ENCODE results near the gene TMEM156. TPM values are rescaled to one million over a fixed set of nuclear protein-coding genes. Genes with fewer than 3 reads are reported as not detected.

The TMEM156 gene
- total and polyA plus RNA-seq, 2 of the 4 experiments (the other 2 are of a cell fraction): 0.53 to 0.54 TPM

GRCh38 chr4:38955957-38956356 is 76.3 kb downstream of the TMEM156 start:
- TF ChIP-seq NFE2L2 (IDR thresholded peaks at IDR 0.05; ENCODE audit: low read depth, low read length) (no peak), BHLHE40 (IDR thresholded peaks at IDR 0.05; ENCODE audit: low read depth, low read length) (no peak), CHD1 (IDR thresholded peaks at IDR 0.05; ENCODE audit: low read depth, low read length) (no peak), MAFK (IDR thresholded peaks at IDR 0.05; ENCODE audit: low read depth, low read length) (no peak), USF2 (IDR thresholded peaks at IDR 0.05; ENCODE audit: low read depth, low read length) (no peak), CEBPB (IDR thresholded peaks at IDR 0.05; ENCODE audit: low read depth, low read length) (peak; percentile 74), RCOR1 (IDR thresholded peaks at IDR 0.05; ENCODE audit: insufficient replicate concordance, low read length) (no peak)

More at GRCh38 chr4:38955957-38956356, 76.3 kb downstream of the TMEM156 start:
- DNase-seq: no peak
- Histone ChIP-seq H2BK120ac (ENCODE audit: low read depth, low read length) (peak overlapping the region; percentile 66), H2BK20ac (ENCODE audit: low read depth, low read length) (peak overlapping the region; percentile 84; the same call in 1 of the 2 replicates), H2AK9ac (replicated peaks; ENCODE audit: low read depth, low read length, poor library complexity) (no peak overlapping the region), H3K14ac (replicated peaks; ENCODE audit: low read depth, low read length) (no peak overlapping the region), H4K20me1 (ENCODE audit: insufficient read depth, low read length) (no peaks in the 10 kb centered on the region), H3K27me3 (ENCODE audit: control insufficient read depth, insufficient read depth, low read length) (no peaks in the 10 kb centered on the region), H3K9ac (ENCODE audit: low read depth, low read length) (no peak overlapping the region), H2AFZ (replicated peaks; ENCODE audit: low read length, poor library complexity) (no peak overlapping the region), H3K36me3 (ENCODE audit: control insufficient read depth, insufficient read depth, low read length) (no peaks in the 10 kb centered on the region), H3K9me3 (ENCODE audit: control insufficient read depth, insufficient read depth, low read length) (no peaks in the 10 kb centered on the region), H3K79me1 (ENCODE audit: low read depth in 1 of 2, low read length in 2 of 2) (no peaks in the 10 kb centered on the region), H3K56ac (ENCODE audit: extremely low read depth, insufficient read depth, low read length) (no peak overlapping the region), H3K4ac (ENCODE audit: low read depth, low read length) (peak overlapping the region; percentile 92; the same call in 1 of the 2 replicates), H3K4me1 (ENCODE audit: control insufficient read depth, insufficient read depth, low read length) (peaks cover 11% of the 10 kb centered on the region), H2AK5ac (ENCODE audit: low read depth, low read length) (peak overlapping the region; percentile 60), H3K23ac (ENCODE audit: low read depth, low read length) (no peak overlapping the region), H4K8ac (ENCODE audit: low read depth in 2 of 2, low read length in 2 of 2) (no peak overlapping the region; a peak in 1 of 4 replicates), H3K9me1 (ENCODE audit: insufficient read depth, low read length) (no peaks in the 10 kb centered on the region), H3K4me3 (ENCODE audit: insufficient read depth, low read depth, low read length) (no peak overlapping the region), H4K5ac (ENCODE audit: low read depth, low read length) (no peak overlapping the region), H2BK15ac (ENCODE audit: low read depth, low read length) (peak overlapping the region; percentile 38; the same call in 2 of the 3 replicates), H2BK5ac (ENCODE audit: low read depth, low read length, poor library complexity, severe bottlenecking) (no peak overlapping the region), H3K27ac (ENCODE audit: insufficient read depth, low read length) (no peak overlapping the region), H3K18ac (ENCODE audit: low read depth, low read length) (no peak overlapping the region; the same call in 1 of the 2 replicates), H4K91ac (ENCODE audit: insufficient read depth, low read depth, low read length) (peak overlapping the region; percentile 56; the same call in 1 of the 2 replicates), H3K4me2 (ENCODE audit: low read depth, low read length) (no peak overlapping the region)
- CTCF ChIA-PET: no interaction called here
- ATAC-seq (ENCODE audit: low read depth): no peak
- BruUV-seq (replicated peaks): no TSS peak
- intact Hi-C loops (cut with micrococcal nuclease): no loop called here
- POLR2A ChIA-PET (ENCODE audit: unreplicated experiment): no interaction called here
- in situ Hi-C loops (cut with MboI; ENCODE audit: low sequenced_read_pairs): no loop called here
- WGBS, 2 experiments (ENCODE audit: extremely low coverage in 2 of 2, insufficient read length in 1 of 2): 90% methylated on average over 2 of the region's 4 CpGs; no CpG with 5 or more reads in 1 of the 2 experiments
- dilution Hi-C loops (cut with HindIII; ENCODE audit: low sequenced_read_pairs, unreplicated experiment): no loop called here

Data from IMR-90 (cell line).